ENCODE measurements around the gene KRTAP10-3.

DNA sequence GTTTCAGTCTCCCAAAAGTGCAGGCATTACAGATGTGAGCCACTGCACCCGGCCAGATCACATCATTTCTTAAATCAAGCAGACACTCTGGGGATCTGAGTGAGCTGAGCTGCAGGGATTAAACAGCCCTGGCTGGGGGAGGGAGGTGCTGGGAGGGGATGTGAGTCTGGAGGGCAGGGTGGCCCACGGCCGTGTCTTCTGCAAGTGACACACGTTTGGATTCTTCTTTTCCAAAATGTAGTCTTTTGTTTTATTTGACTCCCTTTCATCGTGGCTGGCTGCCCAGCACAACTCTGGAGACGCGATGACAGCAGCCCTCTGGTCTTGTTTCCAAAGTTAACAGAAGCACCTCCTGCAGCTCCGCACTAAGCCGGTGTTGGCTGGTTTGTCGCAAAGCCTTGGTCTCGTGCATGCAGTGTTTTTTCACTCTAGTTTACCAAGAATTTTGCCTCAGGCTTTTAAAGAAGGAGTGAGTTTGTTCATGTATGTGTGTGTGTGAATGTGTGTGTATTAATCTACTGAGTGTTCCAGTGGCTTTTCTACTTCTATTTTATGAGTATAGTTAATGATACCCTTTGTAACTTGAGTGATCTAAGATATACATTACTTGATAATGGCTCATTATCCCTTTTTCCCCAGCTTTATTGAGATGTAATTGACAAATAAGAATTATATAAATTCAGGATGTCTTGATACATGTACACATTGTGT lies 24.6 kb upstream of the KRTAP10-3 start:
- TF ChIP-seq GATA2 (IDR thresholded peaks at IDR 0.05; ENCODE audit: low read depth, low read length) (no peak), GATA3 (IDR thresholded peaks at IDR 0.05; ENCODE audit: low read depth, low read length) (no peak)
